GM12892 (cell line): ENCODE results near the gene VCL.

ENCODE experiments used
- POLR2A ChIP-seq: IDR thresholded peaks from 2 replicates; pipeline ENCODE4 v1.6.1; 2011; ENCODE audit warnings: low read depth, low read length, control low read depth
- POLR2AphosphoS5 ChIP-seq: IDR thresholded peaks from 2 replicates; pipeline ENCODE4 v1.6.1; 2011; ENCODE audit warnings: low read depth, low read length, control low read depth
- TAF1 ChIP-seq: IDR thresholded peaks from 2 replicates; pipeline ENCODE4 v1.6.1; 2011; ENCODE audit warnings: low read depth, mild to moderate bottlenecking, control low read depth, low read length, borderline replicate concordance

GRCh38 chr10:73959484-73960243, 38.3 kb upstream of the VCL start:
- TF ChIP-seq POLR2A (no peak), POLR2AphosphoS5 (no peak), TAF1 (no peak)
